Measurements from ENCODE around the gene PARS2. TPM values are rescaled to one million over a fixed set of nuclear protein-coding genes. Genes with fewer than 3 reads are reported as not detected.

The PARS2 gene
- total RNA-seq, 4 donors from 2014 or later, result 2.3 to 5.7 (median 3.1) TPM

DNA sequence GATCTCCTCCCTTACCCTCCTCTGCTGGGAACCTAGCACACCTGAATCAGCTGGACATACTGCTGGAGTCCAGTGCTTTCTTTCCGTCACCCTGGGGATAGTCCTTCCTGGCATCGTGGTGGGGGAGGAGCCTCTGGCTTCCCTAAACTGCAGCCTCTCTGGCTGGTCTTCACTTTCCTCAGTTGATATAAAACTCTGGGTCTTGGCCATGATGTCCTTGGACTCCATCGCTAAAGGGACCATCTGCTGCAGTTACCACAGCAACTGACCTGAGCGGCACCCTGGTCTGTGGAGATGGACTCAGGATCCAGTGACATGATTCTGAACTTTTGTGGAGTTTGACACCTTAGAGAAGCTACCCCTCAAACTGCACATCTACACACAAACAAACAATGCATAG lies 22.8 kb downstream of the PARS2 start:
- intact Hi-C loops (cut with DNase I), result no loop called here
- H3K27me3 ChIP-seq, result no peaks in the 10 kb centered on the region
- TF ChIP-seq, protein P1, sequence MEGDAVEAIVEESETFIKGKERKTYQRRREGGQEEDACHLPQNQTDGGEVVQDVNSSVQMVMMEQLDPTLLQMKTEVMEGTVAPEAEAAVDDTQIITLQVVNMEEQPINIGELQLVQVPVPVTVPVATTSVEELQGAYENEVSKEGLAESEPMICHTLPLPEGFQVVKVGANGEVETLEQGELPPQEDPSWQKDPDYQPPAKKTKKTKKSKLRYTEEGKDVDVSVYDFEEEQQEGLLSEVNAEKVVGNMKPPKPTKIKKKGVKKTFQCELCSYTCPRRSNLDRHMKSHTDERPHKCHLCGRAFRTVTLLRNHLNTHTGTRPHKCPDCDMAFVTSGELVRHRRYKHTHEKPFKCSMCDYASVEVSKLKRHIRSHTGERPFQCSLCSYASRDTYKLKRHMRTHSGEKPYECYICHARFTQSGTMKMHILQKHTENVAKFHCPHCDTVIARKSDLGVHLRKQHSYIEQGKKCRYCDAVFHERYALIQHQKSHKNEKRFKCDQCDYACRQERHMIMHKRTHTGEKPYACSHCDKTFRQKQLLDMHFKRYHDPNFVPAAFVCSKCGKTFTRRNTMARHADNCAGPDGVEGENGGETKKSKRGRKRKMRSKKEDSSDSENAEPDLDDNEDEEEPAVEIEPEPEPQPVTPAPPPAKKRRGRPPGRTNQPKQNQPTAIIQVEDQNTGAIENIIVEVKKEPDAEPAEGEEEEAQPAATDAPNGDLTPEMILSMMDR (IDR thresholded peaks at IDR 0.05), result no peak
- TF ChIP-seq POLR2A (IDR thresholded peaks at IDR 0.05), result no peak
- H3K9me3 ChIP-seq, result no peaks in the 10 kb centered on the region
- WGBS, 2 donors, result 93% methylated on average over 2 to 4 of the region's 4 CpGs
- H3K4me3 ChIP-seq, result no peak overlapping the region
- H3K36me3 ChIP-seq, result peaks cover 8 to 88% (median 50%) of the 10 kb centered on the region in 3 donors
- H3K4me1 ChIP-seq, result no peaks in the 10 kb centered on the region
- DNase-seq, result no peak
- H3K27ac ChIP-seq, result no peak overlapping the region

DNA sequence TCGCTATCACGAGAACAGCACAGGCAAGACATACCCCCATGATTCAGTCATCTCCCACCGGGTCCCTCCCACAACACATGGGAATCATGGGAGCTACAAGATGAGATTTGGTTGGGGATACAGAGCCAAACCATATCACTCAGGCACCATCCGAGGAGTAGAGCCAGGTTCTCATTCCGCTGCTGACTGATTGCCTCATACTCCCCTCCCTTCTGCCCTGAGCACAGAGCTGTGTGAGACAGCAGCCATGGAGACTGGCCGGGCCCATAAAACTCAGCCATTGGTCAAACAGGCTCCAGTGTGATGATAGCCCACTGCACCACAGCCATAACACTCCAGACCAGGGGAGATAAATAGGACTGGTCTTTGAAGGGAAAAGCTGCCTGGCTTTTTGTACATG lies 26.1 kb downstream of the PARS2 start:
- Histone ChIP-seq H3K4me1 (no peaks in the 10 kb centered on the region), H3K36me3 (peaks cover 8 to 100% (median 45%) of the 10 kb centered on the region in 3 donors), H3K4me3 (no peak overlapping the region), H3K27me3 (no peaks in the 10 kb centered on the region), H3K27ac (no peak overlapping the region), H3K9me3 (no peaks in the 10 kb centered on the region)
- WGBS, 2 donors, result 93 to 96% methylated on average over 3 to 5 of the region's 6 CpGs
- no peak for TF ChIP-seq POLR2A (IDR thresholded peaks at IDR 0.05)
- TF ChIP-seq, protein P1 (IDR thresholded peaks at IDR 0.05), result no peak
- intact Hi-C loops (cut with DNase I), result no loop called here
- no peak for DNase-seq

- H3K9me3 ChIP-seq, result no peaks in the 10 kb centered on the region
- H3K4me1 ChIP-seq, result no peaks in the 10 kb centered on the region
- 90 to 93% methylated on average over 5 of the region's 5 CpGs for WGBS, 2 donors
- DNase-seq, result no peak
- no peak overlapping the region for H3K4me3 ChIP-seq
- H3K27me3 ChIP-seq, result no peaks in the 10 kb centered on the region
- H3K36me3 ChIP-seq, result peaks cover 8 to 100% (median 47%) of the 10 kb centered on the region in 3 donors
- H3K27ac ChIP-seq, result no peak overlapping the region
- TF ChIP-seq, protein P1 (IDR thresholded peaks at IDR 0.05), result no peak
- TF ChIP-seq POLR2A (IDR thresholded peaks at IDR 0.05), result no peak
- intact Hi-C loops (cut with DNase I), result no loop called here
Observed at GRCh38 chr1:54736685-54737084, 27.6 kb downstream of the PARS2 start.

DNA sequence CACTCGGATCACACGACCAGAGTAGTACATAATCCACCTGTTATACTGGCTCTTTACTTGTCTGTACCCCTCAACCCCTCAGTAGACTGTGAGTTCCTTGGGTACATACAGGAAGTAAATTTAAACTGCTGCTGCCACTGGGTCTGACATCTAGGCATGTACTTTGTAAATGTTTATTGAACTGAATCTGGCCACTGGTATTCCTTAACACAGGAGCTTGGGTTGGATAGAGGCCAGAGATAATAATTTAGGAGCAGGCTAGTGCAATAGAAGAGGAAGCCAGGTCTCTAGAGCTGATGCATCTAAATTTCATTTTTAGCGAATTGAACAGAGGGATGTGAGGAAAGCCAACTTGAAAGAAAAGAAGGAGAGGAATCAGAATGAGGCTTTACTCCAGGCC lies 36.3 kb downstream of the PARS2 start:
- DNase-seq, result no peak
- H3K27me3 ChIP-seq, result no peaks in the 10 kb centered on the region
- H3K36me3 ChIP-seq, result peaks cover 11 to 100% (median 40%) of the 10 kb centered on the region in 3 donors
- WGBS, 2 donors, result 76 to 81% methylated on average over 3 of the region's 3 CpGs
- TF ChIP-seq, protein P1 (IDR thresholded peaks at IDR 0.05), result no peak
- no peak for TF ChIP-seq POLR2A (IDR thresholded peaks at IDR 0.05)
- H3K4me1 ChIP-seq, result no peaks in the 10 kb centered on the region
- no peak overlapping the region for H3K4me3 ChIP-seq
- intact Hi-C loops (cut with DNase I), result no loop called here
- no peaks in the 10 kb centered on the region for H3K9me3 ChIP-seq
- no peak overlapping the region for H3K27ac ChIP-seq

DNA sequence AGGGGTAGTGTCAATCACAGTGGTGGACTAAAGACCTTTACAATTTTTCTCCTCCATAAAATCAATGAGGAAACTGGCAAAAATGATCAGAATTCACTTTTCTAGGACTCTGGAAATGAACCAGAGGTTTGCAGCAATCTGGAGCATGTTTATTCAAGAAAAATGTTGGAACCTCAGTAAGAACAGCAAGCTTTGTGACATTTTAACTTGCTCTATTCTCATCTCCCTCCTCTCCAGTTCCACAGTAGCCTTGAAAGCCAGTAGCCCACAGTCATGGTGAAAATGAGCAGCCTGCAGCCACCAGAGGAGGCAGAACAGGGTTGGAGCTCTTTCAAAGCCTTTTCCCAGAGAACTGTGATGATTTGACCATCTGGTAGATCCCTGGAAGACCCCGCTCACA lies 39.6 kb downstream of the PARS2 start:
- Histone ChIP-seq H3K36me3 (peaks cover 11 to 100% (median 27%) of the 10 kb centered on the region in 3 donors), H3K27me3 (no peaks in the 10 kb centered on the region), H3K4me3 (no peak overlapping the region), H3K4me1 (no peaks in the 10 kb centered on the region), H3K9me3 (no peaks in the 10 kb centered on the region), H3K27ac (no peak overlapping the region)
- intact Hi-C loops (cut with DNase I), result no loop called here
- no peak for DNase-seq
- 88 to 100% methylated on average over 1 of the region's 1 CpG for WGBS, 2 donors
- TF ChIP-seq, protein P1 (IDR thresholded peaks at IDR 0.05), result no peak
- no peak for TF ChIP-seq POLR2A (IDR thresholded peaks at IDR 0.05)
